Activated T-cell treated with anti-CD3 and anti-CD28 coated beads, Interleukin-2, amount 50 U/mL, for 1 hour (primary cell): ENCODE results near the gene ERC1.

Source experiments
- DNase-seq: peaks from one replicate; pipeline ENCODE4 v3.0.0-alpha.2; 2020

The ERC1 gene

DNA sequence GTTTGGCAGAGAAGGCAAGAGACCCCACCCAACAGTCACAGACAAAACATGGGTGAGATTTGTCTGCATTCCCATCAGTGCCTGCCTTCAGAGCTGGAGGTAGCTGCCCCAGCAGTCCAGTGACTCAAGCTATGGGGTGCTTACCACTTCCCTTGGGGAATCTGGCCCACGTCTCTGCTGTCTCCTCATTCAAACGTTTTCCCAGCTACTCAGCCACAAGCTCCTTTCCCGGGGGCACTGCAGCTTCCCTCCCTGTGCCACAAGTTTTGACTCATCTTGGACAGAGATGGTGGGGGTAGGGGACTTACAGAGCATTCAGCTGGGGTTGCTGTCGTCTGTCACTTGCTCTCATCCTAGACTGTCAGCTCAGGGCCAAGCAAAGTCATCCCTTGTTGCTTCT is 536.8 kb downstream of the ERC1 start:
- DNase-seq = no peak

DNA sequence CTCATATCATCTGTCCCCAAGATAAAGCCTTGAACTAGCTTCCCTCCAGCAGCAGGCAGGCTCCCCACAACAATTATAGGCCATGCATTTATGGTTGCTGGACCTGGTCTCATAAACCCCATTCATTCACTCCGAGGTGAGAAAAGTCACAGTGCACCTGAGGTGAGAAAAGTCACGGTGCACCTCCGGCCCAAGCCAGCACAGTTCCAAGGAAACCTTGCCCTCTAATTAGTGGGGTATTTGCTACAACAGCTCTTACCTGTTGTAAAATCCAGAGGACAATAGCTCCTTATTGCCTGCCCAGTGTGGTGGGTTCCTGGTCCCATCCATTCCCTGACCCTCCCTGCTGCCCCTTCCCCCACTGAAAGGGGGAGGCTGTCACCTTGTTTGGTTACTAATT is 537.8 kb downstream of the ERC1 start:
- DNase-seq = no peak

- no peak for DNase-seq
Measured at GRCh38 chr12:1529228-1529861, 538.3 kb downstream of the ERC1 start.

GRCh38 chr12:1529862-1530591 is 539.0 kb downstream of the ERC1 start:
- DNase-seq = peak; percentile 37

- DNase-seq = no peak
Measured at GRCh38 chr12:1530592-1531152, 539.6 kb downstream of the ERC1 start.

DNA sequence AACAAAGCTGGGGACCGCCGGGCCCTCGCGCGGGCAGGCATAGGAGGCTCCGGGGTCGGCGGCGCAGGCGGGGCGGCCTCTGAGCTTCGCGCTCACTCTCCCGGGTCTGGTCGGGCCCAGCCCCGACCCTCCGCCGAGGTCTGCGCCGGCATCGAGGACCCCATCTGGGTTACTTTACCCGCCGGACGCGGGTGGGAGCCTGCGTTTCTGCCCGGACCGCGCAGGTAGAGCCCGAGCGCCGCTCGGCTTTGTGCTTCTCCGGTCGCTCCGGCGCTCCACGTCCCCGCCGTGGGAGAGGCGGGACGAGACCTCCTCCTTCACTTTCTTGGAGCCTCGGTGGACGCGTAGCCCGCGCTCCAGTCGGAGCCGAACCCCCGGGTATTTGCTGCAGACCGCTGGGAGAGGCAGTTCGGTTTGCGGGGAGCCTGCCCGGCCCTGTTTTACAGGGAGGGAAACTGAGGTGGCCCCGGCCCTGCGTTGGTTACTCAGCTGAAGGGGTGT is 540.2 kb downstream of the ERC1 start:
- DNase-seq = peak; percentile 45

DNA sequence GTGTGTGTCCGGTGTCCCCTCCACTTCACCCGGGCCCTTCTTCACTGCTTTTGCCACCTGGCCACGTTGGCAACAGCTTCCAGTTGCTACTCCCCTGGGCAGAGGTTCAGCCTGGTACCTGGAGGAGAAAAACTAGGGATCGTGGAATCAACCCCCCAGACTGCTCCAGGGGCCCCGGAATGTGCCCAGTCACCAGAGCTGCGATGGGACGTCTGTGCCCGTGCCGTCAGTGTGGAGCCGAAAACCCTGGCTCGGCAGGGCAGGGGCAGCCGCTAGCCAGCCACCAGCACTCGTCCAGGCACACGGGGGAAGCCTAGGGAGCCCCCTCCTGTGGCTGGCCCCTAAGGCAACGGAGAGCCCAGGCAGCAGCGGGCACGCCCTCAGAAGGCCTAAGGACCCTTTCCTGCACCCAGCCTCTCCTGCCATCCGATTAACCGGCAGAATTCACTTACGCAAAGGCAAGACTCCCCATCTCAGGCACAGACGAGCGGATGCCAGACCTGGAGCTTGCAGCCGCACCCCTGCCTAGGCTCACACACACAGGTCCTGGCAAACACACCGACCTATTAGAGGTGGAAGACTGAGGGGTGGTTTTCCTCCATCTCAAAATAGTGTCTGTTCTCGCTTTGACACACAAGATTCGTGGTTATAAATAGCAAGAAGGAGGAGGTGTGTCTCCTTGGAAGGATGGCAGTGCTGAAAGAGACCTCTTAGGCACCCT is 540.8 kb downstream of the ERC1 start:
- no peak for DNase-seq

DNA sequence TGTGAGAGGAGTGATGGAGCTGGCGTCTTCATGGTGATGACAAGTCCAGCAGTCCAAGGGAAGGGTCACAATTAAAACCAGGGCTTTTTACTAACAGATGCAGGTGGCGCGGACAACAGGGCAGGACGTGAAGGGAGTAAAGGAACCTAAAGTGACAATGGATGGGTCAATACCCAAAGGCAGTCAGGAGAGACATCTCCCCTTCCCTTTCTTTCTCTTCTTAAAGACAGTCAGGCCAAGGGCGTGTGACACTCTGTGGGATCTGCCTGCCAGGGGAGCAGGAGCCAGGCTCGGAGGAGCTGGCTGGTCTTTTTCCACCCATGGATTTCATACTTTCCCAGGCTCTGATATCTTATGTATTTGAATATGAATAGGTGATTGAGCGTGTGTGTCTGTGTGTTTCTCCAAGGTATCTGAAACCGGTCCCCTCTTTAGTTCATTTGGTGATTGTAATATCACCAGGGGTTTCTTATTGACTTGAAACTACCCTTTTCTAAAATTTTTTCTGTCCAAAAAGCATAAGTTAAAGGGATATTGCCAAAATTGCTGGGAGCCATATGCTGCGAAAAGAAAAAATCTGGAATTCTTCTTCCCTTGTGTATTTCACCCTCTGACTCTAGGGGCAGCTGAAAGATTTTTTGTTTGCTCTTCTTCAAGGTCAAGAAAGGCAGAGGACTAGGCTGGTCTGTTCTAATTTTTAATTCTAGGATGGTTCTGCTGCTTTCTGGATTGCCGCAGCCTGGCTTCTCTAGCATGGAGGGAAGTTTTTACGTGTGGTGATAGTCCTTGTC is 541.5 kb downstream of the ERC1 start:
- no peak for DNase-seq

- peak; percentile 36 for DNase-seq
Measured at GRCh38 chr12:1533205-1533601, 542.2 kb downstream of the ERC1 start.

GRCh38 chr12:1533602-1534304 is 542.7 kb downstream of the ERC1 start:
- peak; percentile 34 for DNase-seq

DNA sequence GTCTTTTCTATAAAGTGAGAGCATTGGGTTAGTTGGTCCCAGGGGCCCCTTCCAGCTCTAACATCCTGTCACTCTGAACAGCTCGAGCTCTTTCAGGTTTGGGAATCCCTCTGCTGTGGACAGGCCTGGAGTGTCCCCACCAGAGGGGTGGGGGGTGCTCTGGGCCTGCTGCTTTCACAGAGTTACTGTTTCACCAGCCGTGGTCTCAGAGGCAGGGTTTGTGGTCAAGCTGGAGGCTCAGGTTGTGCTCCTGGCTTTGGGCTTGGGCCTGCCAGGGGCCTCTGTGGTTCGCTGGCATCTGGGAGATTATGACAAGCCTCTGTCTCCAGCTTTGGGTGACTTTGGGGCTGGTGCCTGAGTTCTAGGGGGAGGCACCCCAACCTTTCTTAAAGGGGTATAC is 543.7 kb downstream of the ERC1 start:
- DNase-seq = no peak

GRCh38 chr12:1536817-1537216 is 545.8 kb downstream of the ERC1 start:
- DNase-seq = no peak

DNA sequence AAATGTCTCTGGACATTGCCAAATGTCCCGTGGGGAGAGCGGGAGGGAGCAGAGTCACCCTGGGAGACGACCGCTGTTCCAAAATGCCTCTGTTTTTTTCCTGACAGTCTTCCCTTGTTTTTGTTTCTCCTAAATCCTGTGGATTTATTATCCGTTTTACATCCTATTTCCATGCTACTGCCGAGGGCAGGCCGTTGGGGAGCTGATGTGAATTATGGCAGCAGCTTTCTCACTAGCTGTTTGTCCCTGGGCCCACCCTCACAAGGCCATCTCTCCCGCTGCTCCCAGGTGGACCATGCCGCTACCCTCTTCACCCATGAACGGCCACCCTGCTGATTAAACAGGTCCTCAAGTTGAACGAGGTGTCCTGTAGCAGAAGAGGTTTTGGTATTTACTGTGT is 548.1 kb downstream of the ERC1 start:
- no peak for DNase-seq

GRCh38 chr12:1540690-1541089 is 549.7 kb downstream of the ERC1 start:
- DNase-seq = no peak

DNA sequence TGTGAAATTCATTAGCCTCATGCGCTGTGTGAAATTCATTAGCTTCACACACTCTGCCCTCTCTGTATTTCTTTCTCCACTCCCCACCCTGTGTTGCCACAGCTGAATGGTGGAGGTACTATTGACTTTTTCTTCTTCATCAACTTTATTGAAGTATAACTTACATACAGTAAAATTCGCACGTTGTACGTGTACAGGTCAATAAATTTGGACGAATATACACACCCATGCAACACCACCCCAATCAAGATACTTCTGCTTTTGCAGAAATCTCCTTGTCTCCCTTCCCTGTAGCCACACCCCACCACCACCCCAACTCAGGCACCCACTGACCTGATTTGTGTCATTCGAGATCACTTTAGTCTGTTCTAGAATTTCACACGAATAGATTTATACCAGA is 551.6 kb downstream of the ERC1 start:
- no peak for DNase-seq

GRCh38 chr12:1544996-1545700 is 554.1 kb downstream of the ERC1 start:
- DNase-seq = no peak
